ENCODE results near the gene MAP3K5.

DNA sequence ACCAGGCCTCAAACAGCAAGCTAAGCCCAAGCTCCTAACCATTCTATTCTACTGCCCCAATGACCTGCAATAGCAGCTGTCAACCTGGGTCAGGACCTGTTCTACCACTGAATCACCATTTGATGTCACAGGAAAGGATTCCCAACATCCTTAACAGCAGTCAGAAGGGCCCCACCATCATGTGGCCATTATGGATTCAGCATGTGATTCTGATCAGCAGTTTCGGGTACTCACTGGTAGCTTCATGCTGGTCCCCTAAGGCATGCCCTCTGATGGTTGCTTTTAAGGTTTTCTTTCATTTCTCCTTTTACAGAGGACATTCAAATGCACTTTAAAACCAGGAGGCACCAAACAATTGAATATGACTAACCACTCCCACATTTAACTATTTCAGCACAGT lies 204.8 kb downstream of the MAP3K5 start:
- TF ChIP-seq, protein P1, sequence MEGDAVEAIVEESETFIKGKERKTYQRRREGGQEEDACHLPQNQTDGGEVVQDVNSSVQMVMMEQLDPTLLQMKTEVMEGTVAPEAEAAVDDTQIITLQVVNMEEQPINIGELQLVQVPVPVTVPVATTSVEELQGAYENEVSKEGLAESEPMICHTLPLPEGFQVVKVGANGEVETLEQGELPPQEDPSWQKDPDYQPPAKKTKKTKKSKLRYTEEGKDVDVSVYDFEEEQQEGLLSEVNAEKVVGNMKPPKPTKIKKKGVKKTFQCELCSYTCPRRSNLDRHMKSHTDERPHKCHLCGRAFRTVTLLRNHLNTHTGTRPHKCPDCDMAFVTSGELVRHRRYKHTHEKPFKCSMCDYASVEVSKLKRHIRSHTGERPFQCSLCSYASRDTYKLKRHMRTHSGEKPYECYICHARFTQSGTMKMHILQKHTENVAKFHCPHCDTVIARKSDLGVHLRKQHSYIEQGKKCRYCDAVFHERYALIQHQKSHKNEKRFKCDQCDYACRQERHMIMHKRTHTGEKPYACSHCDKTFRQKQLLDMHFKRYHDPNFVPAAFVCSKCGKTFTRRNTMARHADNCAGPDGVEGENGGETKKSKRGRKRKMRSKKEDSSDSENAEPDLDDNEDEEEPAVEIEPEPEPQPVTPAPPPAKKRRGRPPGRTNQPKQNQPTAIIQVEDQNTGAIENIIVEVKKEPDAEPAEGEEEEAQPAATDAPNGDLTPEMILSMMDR (IDR thresholded peaks at IDR 0.05) = no peak
- no peak for TF ChIP-seq POLR2A (IDR thresholded peaks at IDR 0.05)

Measured in vagina (tissue), 2 donors.